K562 (cell line): ENCODE results near the gene EIPR1. TPM values are rescaled to one million over a fixed set of nuclear protein-coding genes. Genes with fewer than 3 reads are reported as not detected.

ENCODE experiments used
- BCOR ChIP-seq: fragments of 450-650 bp; IDR thresholded peaks from 2 replicates; pipeline ENCODE4 v1.6.1; 2016
- HOXB6 ChIP-seq: fragments of 250-450 bp; sonication (Bioruptor Pico); IDR thresholded peaks from 2 replicates; pipeline ENCODE4 v1.5.1; 2022; ENCODE audit warnings: mild to moderate bottlenecking, borderline replicate concordance
- JUN ChIP-seq, 2 experiments: sonication (generic) in 1 of 2; formaldehyde crosslinking in 1 of 2; IDR thresholded peaks; 2 replicates each; pipeline versions ENCODE4 v1.6.1 to v1.8.0; 2012 to 2022; ENCODE audit warnings: borderline replicate concordance in 2 of 2, mild to moderate bottlenecking in 2 of 2, improper control_type of control experiment in 1 of 2, low read depth in 1 of 2, low read length in 1 of 2, missing genetic modification reagents in 1 of 2
- JUNB ChIP-seq: fragments of 450-650 bp; formaldehyde crosslinking; conservative IDR thresholded peaks from 2 replicates; pipeline ENCODE4 v1.4.0; 2020; ENCODE audit warnings: mild to moderate bottlenecking
- KAT7 ChIP-seq: sonication (generic); formaldehyde crosslinking; IDR thresholded peaks from 2 replicates; pipeline ENCODE4 v1.8.0; 2022; ENCODE audit warnings: missing genetic modification reagents, mild to moderate bottlenecking, borderline replicate concordance
- KDM5B ChIP-seq: fragments of 200-600 bp; sonication (generic); IDR thresholded peaks from 2 replicates; pipeline ENCODE4 v1.6.1; 2012; ENCODE audit warnings: low read depth, mild to moderate bottlenecking, moderate library complexity, low read length, control low read depth, inconsistent platforms; ENCODE audit not compliant: insufficient replicate concordance
- MEIS2 ChIP-seq: fragments of 450-650 bp; IDR thresholded peaks from 2 replicates; pipeline ENCODE4 v1.6.1; 2014; ENCODE audit warnings: mild to moderate bottlenecking; ENCODE audit not compliant: partially characterized antibody
- NRF1 ChIP-seq, 2 experiments: fragments of 450-650 bp; IDR thresholded peaks in 1 of 2; conservative IDR thresholded peaks in 1 of 2; 2 replicates each; pipeline ENCODE4 v1.6.1; 2014; ENCODE audit warnings: mild to moderate bottlenecking in 2 of 2
- POLR2AphosphoS2 ChIP-seq: IDR thresholded peaks from 2 replicates; pipeline ENCODE4 v1.6.1; 2012; ENCODE audit warnings: low read length, improper control_type of control experiment
- RFX7 ChIP-seq: fragments of 250-450 bp; sonication (Bioruptor Pico); IDR thresholded peaks from 2 replicates; pipeline ENCODE4 v1.5.1; 2021; ENCODE audit warnings: mild to moderate bottlenecking
- SMARCA4 ChIP-seq: fragments of 450-650 bp; IDR thresholded peaks from 2 replicates; pipeline ENCODE4 v1.6.1; 2016
- TAL1 ChIP-seq: fragments of 450-650 bp; IDR thresholded peaks from 2 replicates; pipeline ENCODE4 v1.6.1; 2016; ENCODE audit warnings: mild to moderate bottlenecking
- TBP ChIP-seq: optimal IDR thresholded peaks from 2 replicates; pipeline ENCODE3; 2011; ENCODE audit warnings: low read depth, low read length, improper control_type of control experiment
- ZBTB11 ChIP-seq, 3 experiments: fragments of 200-800 bp in 1 of 3; fragments of 250-450 bp in 1 of 3; fragments of 450-650 bp in 1 of 3; sonication (Bioruptor Pico) in 1 of 3; sonication (Bioruptor generic) in 1 of 3; formaldehyde crosslinking in 1 of 3; IDR thresholded peaks; 2 replicates each; pipeline versions ENCODE4 v1.6.1 to v1.8.0; 2016 to 2022; ENCODE audit warnings: mild to moderate bottlenecking in 2 of 3, missing genetic modification characterization in 2 of 3, missing compliant biosample characterization in 1 of 3, moderate library complexity in 1 of 3
- ZBTB2 ChIP-seq: fragments of 450-650 bp; IDR thresholded peaks from 2 replicates; pipeline ENCODE4 v1.6.1; 2016; ENCODE audit warnings: antibody characterized with exemption
- ZC3H11A ChIP-seq: IDR thresholded peaks from 2 replicates; pipeline ENCODE4 v1.6.1; 2012; ENCODE audit warnings: low read depth, low read length, improper control_type of control experiment
- ZMIZ1 ChIP-seq, 2 experiments: fragments of 150-350 bp in 1 of 2; IDR thresholded peaks; 2 replicates each; pipeline ENCODE4 v1.6.1; 2012 to 2016; ENCODE audit warnings: low read depth in 2 of 2, low read length in 2 of 2, mild to moderate bottlenecking in 1 of 2, moderate library complexity in 1 of 2
- ZNF717 ChIP-seq: fragments of 250-450 bp; sonication (Bioruptor Pico); IDR thresholded peaks from 2 replicates; pipeline ENCODE4 v1.5.0; 2021
- polyA plus RNA-seq, 8 experiments: library from polyadenylated mRNA; depleted of rRNA in 4 of 8; stranded (reverse) in 5 of 8; unstranded in 3 of 8; fragments of >200 nt; fragmentation: Nextera tagmentation in 2 of 8; fragmentation: Illumina TruSeq in 1 of 8; extraction: Ambion mirVana in 2 of 8; extraction: Trizol in 1 of 8; gene quantifications; 2 replicates each; pipeline versions ENCODE4 v1.2.1 to v1.2.3, GENCODE V29; 2011 to 2014; ENCODE audit warnings: inconsistent platforms in 1 of 8, missing spikeins in 1 of 8
- total RNA-seq, 7 experiments: library from RNA; depleted of rRNA in 6 of 7; stranded (reverse); fragments of >200 nt in 6 of 7; fragmentation: Illumina TruSeq in 2 of 7; extraction: Trizol in 2 of 7; gene quantifications; 2 replicates each; pipeline versions ENCODE4 v1.2.1 to v1.2.3, GENCODE V29; 2011 to 2021; ENCODE audit warnings: low replicate concordance in 1 of 7

Gene EIPR1
- total and polyA plus RNA-seq, 9 of the 15 experiments (the other 6 are each of a cell fraction or from before 2014, with no cell fraction given) = 19.9 to 54.4 (median 35.9) TPM

GRCh38 chr2:3379647-3380534, 2.3 kb upstream of the EIPR1 start, which contains the start of gene TRAPPC12 (continued):
- TF ChIP-seq BCOR (no peak), RFX7 (CRISPR knock-in tag) (no peak), KAT7 (peak; percentile 88; the same call in 1 of the 2 replicates), ZC3H11A (no peak), ZNF717 (CRISPR knock-in tag) (no peak), HOXB6 (CRISPR knock-in tag) (no peak), SMARCA4 (peak; percentile 36; the same call in 1 of the 2 replicates), ZBTB2 (peak; percentile 85), JUNB (CRISPR knock-in tag) (no peak), ZMIZ1 (IDR thresholded peaks at IDR 0.05; ENCODE audit: low read depth in 2 of 2, low read length in 2 of 2) (peak in 1 of 2 experiments; percentile 7; a peak in 1 of 4 replicates), ZBTB11 (CRISPR knock-in tag; IDR thresholded peaks at IDR 0.05) (peak; percentile 62 to 88 (median 64); a peak in 4 of 6 replicates), TAL1 (no peak), TBP (peak; percentile 85), MEIS2 (no peak), KDM5B (peak; percentile 93), POLR2AphosphoS2 (0 out of 2 replicates have a peak, but pooled peaks have one; percentile 47), NRF1 (conservative IDR thresholded peaks at IDR 0.05 in 1 of 2, IDR thresholded peaks at IDR 0.05 in 1 of 2) (peak; percentile 93 to 94), JUN (IDR thresholded peaks at IDR 0.05; ENCODE audit: borderline replicate concordance, low read depth, low read length) (0 out of 2 replicates have a peak, but pooled peaks have one; percentile 43), JUN (CRISPR knock-in tag; IDR thresholded peaks at IDR 0.05; ENCODE audit: borderline replicate concordance) (no peak)
